ENCODE data around the gene UGT1A10. TPM values are rescaled to one million over a fixed set of nuclear protein-coding genes. Genes with fewer than 3 reads are reported as not detected.

The UGT1A10 gene
- total RNA-seq, 1 experiment from 2014 or later: not detected

DNA sequence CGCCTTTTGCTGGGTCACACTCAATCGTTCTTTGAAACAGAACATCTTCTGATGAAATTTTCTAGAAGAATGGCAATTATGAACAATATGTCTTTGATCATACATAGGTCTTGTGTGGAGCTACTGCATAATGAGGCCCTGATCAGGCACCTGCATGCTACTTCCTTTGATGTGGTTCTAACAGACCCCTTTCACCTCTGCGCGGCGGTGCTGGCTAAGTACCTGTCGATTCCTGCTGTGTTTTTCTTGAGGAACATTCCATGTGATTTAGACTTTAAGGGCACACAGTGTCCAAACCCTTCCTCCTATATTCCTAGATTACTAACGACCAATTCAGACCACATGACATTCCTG lies 77.0 kb downstream of the UGT1A10 start:
- Mint-ChIP-seq H3K27me3 (ENCODE audit: low read depth) (peaks cover 12% of the 10 kb centered on the region), H3K36me3 (ENCODE audit: insufficient read depth in 1 of 3, low read depth in 3 of 3) (no peaks in the 10 kb centered on the region), H3K9me3 (peaks cover 2% of the 10 kb centered on the region in 2 experiments; a peak in 2 of 5 replicates), H3K4me3 (no peak overlapping the region), H3K4me1 (peaks cover 7% of the 10 kb centered on the region in 2 experiments), H3K27ac (no peak overlapping the region)
- H3K18ac ChIP-seq (ENCODE audit: insufficient read length, low read depth, low read length): no peak overlapping the region
- no peak overlapping the region for H2BK120ac ChIP-seq (ENCODE audit: low read depth, low read length, poor library complexity, severe bottlenecking)
- H2BK20ac ChIP-seq (ENCODE audit: low read depth, low read length, poor library complexity, severe bottlenecking): no peak overlapping the region
- no peak overlapping the region for H3T11ph ChIP-seq (ENCODE audit: low read length)
- no peak overlapping the region for H3K27ac ChIP-seq (ENCODE audit: insufficient read length, low read depth, low read length)
- no peak overlapping the region for H2AFZ ChIP-seq (ENCODE audit: low read length)
- no peak overlapping the region for H3K14ac ChIP-seq (ENCODE audit: insufficient read depth, low read length)
- no peaks in the 10 kb centered on the region for H4K20me1 ChIP-seq (ENCODE audit: control insufficient read depth, insufficient read depth, insufficient read length)
- H4K91ac ChIP-seq (ENCODE audit: insufficient read length, low read depth, low read length): no peak overlapping the region
- no peak overlapping the region for H4K8ac ChIP-seq (replicated peaks; ENCODE audit: insufficient read length, low read depth, low read length)
- no peak overlapping the region for H3K23ac ChIP-seq (ENCODE audit: insufficient read length, low read depth, low read length)
- no peaks in the 10 kb centered on the region for H3K23me2 ChIP-seq (ENCODE audit: insufficient read length, low read depth, low read length, poor library complexity, severe bottlenecking)
- H3K4me2 ChIP-seq (ENCODE audit: insufficient read depth, insufficient read length, low read length): no peak overlapping the region
- TF ChIP-seq, protein P1, sequence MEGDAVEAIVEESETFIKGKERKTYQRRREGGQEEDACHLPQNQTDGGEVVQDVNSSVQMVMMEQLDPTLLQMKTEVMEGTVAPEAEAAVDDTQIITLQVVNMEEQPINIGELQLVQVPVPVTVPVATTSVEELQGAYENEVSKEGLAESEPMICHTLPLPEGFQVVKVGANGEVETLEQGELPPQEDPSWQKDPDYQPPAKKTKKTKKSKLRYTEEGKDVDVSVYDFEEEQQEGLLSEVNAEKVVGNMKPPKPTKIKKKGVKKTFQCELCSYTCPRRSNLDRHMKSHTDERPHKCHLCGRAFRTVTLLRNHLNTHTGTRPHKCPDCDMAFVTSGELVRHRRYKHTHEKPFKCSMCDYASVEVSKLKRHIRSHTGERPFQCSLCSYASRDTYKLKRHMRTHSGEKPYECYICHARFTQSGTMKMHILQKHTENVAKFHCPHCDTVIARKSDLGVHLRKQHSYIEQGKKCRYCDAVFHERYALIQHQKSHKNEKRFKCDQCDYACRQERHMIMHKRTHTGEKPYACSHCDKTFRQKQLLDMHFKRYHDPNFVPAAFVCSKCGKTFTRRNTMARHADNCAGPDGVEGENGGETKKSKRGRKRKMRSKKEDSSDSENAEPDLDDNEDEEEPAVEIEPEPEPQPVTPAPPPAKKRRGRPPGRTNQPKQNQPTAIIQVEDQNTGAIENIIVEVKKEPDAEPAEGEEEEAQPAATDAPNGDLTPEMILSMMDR (conservative IDR thresholded peaks at IDR 0.05): no peak
- H3K27me3 ChIP-seq (ENCODE audit: insufficient read depth, low read length): no peaks in the 10 kb centered on the region
- no peak overlapping the region for H2BK15ac ChIP-seq (ENCODE audit: low read depth, low read length)
- H2BK5ac ChIP-seq (ENCODE audit: insufficient read length, low read length): no peak overlapping the region
- no peaks in the 10 kb centered on the region for H3K79me1 ChIP-seq (ENCODE audit: insufficient read depth, low read depth, low read length, poor library complexity, severe bottlenecking)
- H3K9ac ChIP-seq (ENCODE audit: extremely low read depth, insufficient read length, low read length): no peak overlapping the region
- no peak for DNase-seq
- H3K79me2 ChIP-seq (ENCODE audit: insufficient read depth, low read length): no peaks in the 10 kb centered on the region
- H3K9me3 ChIP-seq (ENCODE audit: control insufficient read depth, low read depth, low read length): no peaks in the 10 kb centered on the region
- no peak overlapping the region for H3K56ac ChIP-seq (ENCODE audit: insufficient read length, low read depth, low read length)
- H3K4ac ChIP-seq (ENCODE audit: low read depth, low read length): no peak overlapping the region
- WGBS (ENCODE audit: extremely low coverage, insufficient read length, low lambda C conversion rate): no CpG with 5 or more reads among the region's 7 CpGs
- no peak overlapping the region for H2BK12ac ChIP-seq (ENCODE audit: insufficient read length, low read depth, low read length)
- H4K5ac ChIP-seq (ENCODE audit: insufficient read length, low read depth, low read length): no peak overlapping the region
- no peak overlapping the region for H2AK5ac ChIP-seq (ENCODE audit: insufficient read length, low read length)
- H3K4me1 ChIP-seq (ENCODE audit: insufficient read depth, low read length): no peaks in the 10 kb centered on the region
